SJCRH30 (cell line): Measurements from ENCODE around the gene NCMAP. TPM values are rescaled to one million over a fixed set of nuclear protein-coding genes. Genes with fewer than 3 reads are reported as not detected.
"Not testable (repeated sequence)": the region's sequence is repeated elsewhere in the genome, so short reads cannot be mapped to it uniquely, and the experiment has no call there.

Source experiments
- DNase-seq, 2 experiments: peaks; one replicate each; pipeline ENCODE4 v3.0.0-alpha.2; 2015 to 2020
- H3K27ac ChIP-seq: fragments of 250-450 bp; sonication (Bioruptor Pico); 2 replicates; pipeline ENCODE4 v1.5.1; 2020; ENCODE audit warnings: mild to moderate bottlenecking, moderate library complexity
- H3K27me3 ChIP-seq: fragments of 250-450 bp; sonication (Bioruptor Pico); 2 replicates; pipeline ENCODE4 v1.5.1; 2020; ENCODE audit warnings: mild to moderate bottlenecking, moderate library complexity
- H3K36me3 ChIP-seq: fragments of 250-450 bp; sonication (Bioruptor Pico); 2 replicates; pipeline ENCODE4 v1.5.1; 2020; ENCODE audit warnings: mild to moderate bottlenecking, moderate library complexity
- H3K4me1 ChIP-seq: fragments of 250-450 bp; sonication (Bioruptor Pico); 2 replicates; pipeline ENCODE4 v1.5.1; 2020; ENCODE audit warnings: mild to moderate bottlenecking, moderate library complexity
- H3K4me3 ChIP-seq: fragments of 250-450 bp; sonication (Bioruptor Pico); 2 replicates; pipeline ENCODE4 v1.5.1; 2020; ENCODE audit warnings: mild to moderate bottlenecking, moderate library complexity
- H3K9me3 ChIP-seq: fragments of 250-450 bp; sonication (Bioruptor Pico); replicated peaks from 2 replicates; pipeline ENCODE4 v1.5.1; 2020; ENCODE audit warnings: mild to moderate bottlenecking, moderate library complexity
- total RNA-seq: library from RNA; depleted of rRNA; stranded (reverse); fragments of >200 nt; shearing (Covaris generic); gene quantifications from 2 replicates; pipeline ENCODE4 v1.2.3, GENCODE V29; 2014

NCMAP gene
- total RNA-seq, 1 experiment from 2014 or later: not detected

DNA sequence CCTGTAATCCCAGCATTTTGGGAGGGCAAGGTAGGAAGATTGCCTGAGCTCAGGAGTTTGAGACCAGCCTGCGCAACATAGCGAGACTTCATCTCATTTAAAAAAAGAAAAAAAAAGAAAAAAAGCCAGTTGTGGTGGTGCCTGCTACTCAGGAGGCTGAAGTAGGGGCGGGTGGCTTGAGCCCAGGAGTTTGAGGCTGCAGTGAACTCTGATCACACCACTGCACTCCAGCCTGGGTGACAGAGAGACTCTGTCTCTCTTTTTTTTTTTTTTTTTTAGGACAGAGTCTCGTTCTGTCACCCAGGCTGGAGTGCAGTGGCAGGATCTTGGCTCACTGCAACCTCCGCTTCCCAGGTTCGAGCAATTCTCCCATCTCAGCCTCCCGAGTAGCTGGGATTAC is 26.6 kb upstream of the NCMAP start:
- H3K4me1 ChIP-seq, H3K27me3 ChIP-seq, H3K9me3 ChIP-seq, H3K4me3 ChIP-seq, DNase-seq, H3K36me3 ChIP-seq, H3K27ac ChIP-seq: not testable (repeated sequence)

DNA sequence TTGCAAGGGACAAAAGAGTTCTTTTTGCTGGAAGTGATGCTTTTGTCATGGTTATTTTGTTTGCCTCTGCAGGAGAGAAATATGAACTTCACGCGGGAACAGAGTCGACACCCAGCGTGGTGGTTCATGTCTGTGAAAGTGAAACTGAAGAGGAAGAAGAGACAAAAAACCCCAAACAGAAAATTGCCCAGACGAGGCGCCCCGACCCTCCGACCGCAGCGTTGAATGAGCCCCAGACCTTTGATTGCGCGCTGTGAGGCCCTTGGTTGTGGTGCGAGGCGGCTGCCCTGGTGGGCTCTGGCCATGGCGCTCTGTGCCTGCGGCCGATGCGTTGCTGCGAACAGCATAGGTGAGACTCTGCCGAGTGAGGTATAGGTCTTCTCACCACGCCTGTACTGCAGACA is 20.9 kb upstream of the NCMAP start:
- H3K27me3 ChIP-seq: no peaks in the 10 kb centered on the region
- no peak for DNase-seq
- no peaks in the 10 kb centered on the region for H3K9me3 ChIP-seq
- no peaks in the 10 kb centered on the region for H3K4me1 ChIP-seq
- H3K36me3 ChIP-seq: no peaks in the 10 kb centered on the region
- no peak overlapping the region for H3K4me3 ChIP-seq
- H3K27ac ChIP-seq: no peak overlapping the region

GRCh38 chr1:24535778-24536177 is 20.1 kb upstream of the NCMAP start:
- H3K27me3 ChIP-seq: no peaks in the 10 kb centered on the region
- no peaks in the 10 kb centered on the region for H3K36me3 ChIP-seq
- H3K9me3 ChIP-seq: no peaks in the 10 kb centered on the region
- no peak overlapping the region for H3K4me3 ChIP-seq
- no peak overlapping the region for H3K27ac ChIP-seq
- H3K4me1 ChIP-seq: no peaks in the 10 kb centered on the region
- no peak for DNase-seq

DNA sequence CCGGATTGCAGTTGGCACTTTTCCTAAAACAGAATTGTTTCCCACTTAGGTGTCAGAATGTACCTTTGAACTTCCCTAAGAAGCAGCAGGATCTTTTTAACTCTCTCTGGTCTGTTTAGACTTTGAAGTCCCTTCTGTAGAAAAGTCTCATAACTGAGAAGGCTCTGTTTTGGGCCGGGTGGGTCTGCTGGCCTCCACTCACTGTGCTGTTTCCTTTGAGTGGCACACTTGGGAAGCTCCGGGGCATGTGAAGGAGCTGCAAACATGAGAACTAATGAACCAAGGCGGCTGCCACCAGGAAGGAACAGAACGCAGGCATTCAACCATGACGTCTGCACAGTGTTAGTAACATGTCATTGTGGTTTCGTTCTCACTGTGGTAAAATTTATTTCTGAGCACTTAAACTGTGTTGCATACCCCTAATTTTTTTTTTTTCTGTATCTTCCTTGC is 19.5 kb upstream of the NCMAP start:
- Histone ChIP-seq H3K4me1 (no peaks in the 10 kb centered on the region), H3K36me3 (no peaks in the 10 kb centered on the region), H3K27me3 (no peaks in the 10 kb centered on the region), H3K4me3 (no peak overlapping the region), H3K9me3 (no peaks in the 10 kb centered on the region), H3K27ac (no peak overlapping the region)
- peak in 1 of 2 experiments; percentile 17 for DNase-seq

- no peak overlapping the region for H3K27ac ChIP-seq
- no peak for DNase-seq
- H3K27me3 ChIP-seq: no peaks in the 10 kb centered on the region
- H3K36me3 ChIP-seq: no peaks in the 10 kb centered on the region
- no peak overlapping the region for H3K4me3 ChIP-seq
- H3K9me3 ChIP-seq: no peaks in the 10 kb centered on the region
- no peaks in the 10 kb centered on the region for H3K4me1 ChIP-seq
These were observed 15.6 kb upstream of the NCMAP start for GRCh38 chr1:24540051-24540905.

DNA sequence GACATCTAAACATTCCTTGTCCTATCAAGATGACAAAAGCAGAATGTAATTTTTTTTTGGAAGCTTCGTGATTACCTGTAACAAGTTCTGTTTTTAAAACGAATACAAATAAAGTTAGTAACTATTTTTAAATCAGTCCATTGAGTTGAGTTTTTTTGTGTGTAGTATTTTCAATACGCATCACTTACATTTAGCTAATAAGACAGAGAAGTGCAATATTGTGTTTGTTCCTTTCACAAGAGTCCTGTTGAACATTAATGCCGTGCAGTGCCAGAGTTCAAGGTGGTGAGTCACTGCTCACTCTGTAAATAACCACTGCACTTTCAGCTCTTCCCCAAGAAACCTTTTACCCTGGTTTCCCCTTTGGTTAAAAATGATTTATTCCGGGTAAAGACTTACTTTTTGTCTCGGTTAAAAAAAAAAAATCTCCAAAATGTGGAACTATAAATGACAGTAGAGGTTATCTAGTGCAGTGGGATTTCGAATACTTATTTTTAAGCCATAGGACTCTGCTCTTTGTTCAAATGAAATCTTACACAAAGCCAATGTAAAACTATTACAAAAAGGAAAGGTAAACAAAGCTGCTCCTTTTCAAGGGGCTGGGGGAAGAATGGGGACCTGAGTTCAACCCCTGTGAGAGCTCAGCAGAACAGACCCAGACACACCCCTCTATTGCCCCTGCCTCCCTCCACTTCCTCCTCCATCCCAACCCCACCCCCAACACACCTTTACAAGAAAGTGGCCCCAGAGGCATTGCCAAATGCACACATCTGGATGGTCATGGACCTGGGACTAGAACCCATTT is 14.8 kb upstream of the NCMAP start:
- Histone ChIP-seq H3K4me3 (no peak overlapping the region), H3K4me1 (no peaks in the 10 kb centered on the region), H3K9me3 (no peaks in the 10 kb centered on the region), H3K27ac (no peak overlapping the region), H3K36me3 (no peaks in the 10 kb centered on the region), H3K27me3 (no peaks in the 10 kb centered on the region)
- no peak for DNase-seq

GRCh38 chr1:24541711-24542346 is 14.1 kb upstream of the NCMAP start:
- Histone ChIP-seq H3K9me3 (no peaks in the 10 kb centered on the region), H3K27ac (no peak overlapping the region), H3K27me3 (no peaks in the 10 kb centered on the region), H3K36me3 (no peaks in the 10 kb centered on the region), H3K4me3 (no peak overlapping the region), H3K4me1 (no peaks in the 10 kb centered on the region)
- peak in 1 of 2 experiments; percentile 45 for DNase-seq

- no peaks in the 10 kb centered on the region for H3K4me1 ChIP-seq
- no peak for DNase-seq
- no peaks in the 10 kb centered on the region for H3K9me3 ChIP-seq
- peaks cover 6% of the 10 kb centered on the region; the same call in 1 of the 2 replicates for H3K27me3 ChIP-seq
- no peak overlapping the region for H3K4me3 ChIP-seq
- no peak overlapping the region for H3K27ac ChIP-seq
- H3K36me3 ChIP-seq: no peaks in the 10 kb centered on the region
These were observed 11.6 kb upstream of the NCMAP start for GRCh38 chr1:24544239-24544638.

- H3K27me3 ChIP-seq: peaks cover 6% of the 10 kb centered on the region; the same call in 1 of the 2 replicates
- no peak overlapping the region for H3K4me3 ChIP-seq
- no peaks in the 10 kb centered on the region for H3K4me1 ChIP-seq
- no peaks in the 10 kb centered on the region for H3K9me3 ChIP-seq
- H3K36me3 ChIP-seq: no peaks in the 10 kb centered on the region
- H3K27ac ChIP-seq: no peak overlapping the region
- DNase-seq: no peak
These were observed 10.2 kb upstream of the NCMAP start for GRCh38 chr1:24545662-24546061.

GRCh38 chr1:24547195-24547594 is 8.7 kb upstream of the NCMAP start:
- Histone ChIP-seq H3K9me3 (no peaks in the 10 kb centered on the region), H3K36me3 (no peaks in the 10 kb centered on the region), H3K27me3 (peaks cover 10% of the 10 kb centered on the region), H3K4me1 (no peaks in the 10 kb centered on the region), H3K27ac (no peak overlapping the region), H3K4me3 (no peak overlapping the region)
- no peak for DNase-seq

DNA sequence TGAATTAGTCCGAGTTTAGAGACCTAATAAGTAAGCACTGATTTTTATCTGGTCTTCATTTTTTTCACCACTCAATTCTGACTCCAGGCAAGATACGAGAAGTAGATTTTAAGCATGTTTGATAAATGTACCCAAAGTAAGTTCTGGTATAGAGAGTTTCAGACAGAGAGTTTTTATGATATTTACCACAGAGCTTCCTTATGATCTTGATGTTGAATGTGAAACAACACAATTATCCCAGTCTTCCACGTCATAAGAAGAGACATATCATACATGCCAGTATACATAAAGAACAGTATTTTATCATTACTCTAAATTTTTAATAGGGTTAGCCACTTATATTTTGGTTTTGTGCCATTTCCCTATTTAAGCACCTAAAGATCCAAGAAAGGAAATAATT is 7.8 kb upstream of the NCMAP start:
- H3K4me3 ChIP-seq: no peak overlapping the region
- no peak for DNase-seq
- no peaks in the 10 kb centered on the region for H3K36me3 ChIP-seq
- H3K27me3 ChIP-seq: peaks cover 13% of the 10 kb centered on the region
- H3K9me3 ChIP-seq: no peaks in the 10 kb centered on the region
- no peak overlapping the region for H3K27ac ChIP-seq
- no peaks in the 10 kb centered on the region for H3K4me1 ChIP-seq

GRCh38 chr1:24549210-24549609 is 6.7 kb upstream of the NCMAP start:
- not testable (repeated sequence) for H3K9me3 ChIP-seq, H3K4me3 ChIP-seq, DNase-seq, H3K4me1 ChIP-seq, H3K27ac ChIP-seq, H3K36me3 ChIP-seq
- H3K27me3 ChIP-seq: peaks cover 13% of the 10 kb centered on the region

DNA sequence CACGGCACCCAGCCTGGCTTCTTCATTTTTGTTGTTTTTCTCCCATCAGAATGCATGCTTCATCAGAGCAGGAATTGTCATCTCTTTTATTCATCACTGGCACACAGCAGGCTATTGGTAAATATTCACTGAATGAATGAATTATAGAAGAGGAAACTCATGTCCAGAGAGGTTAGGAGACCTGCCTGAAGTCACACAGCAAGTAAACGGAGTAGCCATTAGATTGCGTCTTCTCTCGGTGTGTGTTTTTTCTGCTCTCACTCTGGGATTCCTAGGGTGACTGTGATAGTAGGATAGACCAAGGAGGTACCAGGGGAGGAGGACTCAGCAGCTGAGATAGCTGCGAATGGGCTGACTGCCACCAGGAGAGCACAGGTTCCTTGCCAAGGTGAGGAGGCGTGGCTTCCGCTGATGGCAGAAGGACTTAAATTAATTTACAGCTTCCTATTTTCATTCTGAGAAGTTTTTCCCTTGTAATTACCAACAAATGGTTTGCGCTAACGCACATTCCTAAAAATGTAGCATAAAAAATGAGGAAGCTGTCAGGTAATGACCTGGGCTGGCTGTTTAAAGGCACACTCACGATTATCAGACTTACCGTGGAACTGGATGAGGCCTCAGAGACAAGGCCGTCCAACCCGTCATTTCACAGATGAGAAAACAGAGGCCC is 4.5 kb upstream of the NCMAP start:
- no peak for DNase-seq
- Histone ChIP-seq H3K4me3 (no peak overlapping the region), H3K36me3 (no peaks in the 10 kb centered on the region), H3K9me3 (no peaks in the 10 kb centered on the region), H3K27ac (no peak overlapping the region), H3K4me1 (no peaks in the 10 kb centered on the region), H3K27me3 (peaks cover 24% of the 10 kb centered on the region)

- no peak overlapping the region for H3K4me3 ChIP-seq
- H3K4me1 ChIP-seq: no peaks in the 10 kb centered on the region
- peaks cover 24% of the 10 kb centered on the region for H3K27me3 ChIP-seq
- no peak overlapping the region for H3K27ac ChIP-seq
- no peaks in the 10 kb centered on the region for H3K9me3 ChIP-seq
- DNase-seq: no peak
- H3K36me3 ChIP-seq: no peaks in the 10 kb centered on the region
These were observed 3.8 kb upstream of the NCMAP start for GRCh38 chr1:24551960-24552571.
